Measurements from ENCODE around the gene HELZ.

The HELZ gene

GRCh38 chr17:67139784-67140665, 105.0 kb downstream of the HELZ start:
- H3K4me3 ChIP-seq (ENCODE audit: low read depth, low read length): no peak overlapping the region

GRCh38 chr17:67139289-67139688, 105.7 kb downstream of the HELZ start:
- no peak overlapping the region for H3K4me3 ChIP-seq (ENCODE audit: low read depth, low read length)
- TF ChIP-seq, protein P1, sequence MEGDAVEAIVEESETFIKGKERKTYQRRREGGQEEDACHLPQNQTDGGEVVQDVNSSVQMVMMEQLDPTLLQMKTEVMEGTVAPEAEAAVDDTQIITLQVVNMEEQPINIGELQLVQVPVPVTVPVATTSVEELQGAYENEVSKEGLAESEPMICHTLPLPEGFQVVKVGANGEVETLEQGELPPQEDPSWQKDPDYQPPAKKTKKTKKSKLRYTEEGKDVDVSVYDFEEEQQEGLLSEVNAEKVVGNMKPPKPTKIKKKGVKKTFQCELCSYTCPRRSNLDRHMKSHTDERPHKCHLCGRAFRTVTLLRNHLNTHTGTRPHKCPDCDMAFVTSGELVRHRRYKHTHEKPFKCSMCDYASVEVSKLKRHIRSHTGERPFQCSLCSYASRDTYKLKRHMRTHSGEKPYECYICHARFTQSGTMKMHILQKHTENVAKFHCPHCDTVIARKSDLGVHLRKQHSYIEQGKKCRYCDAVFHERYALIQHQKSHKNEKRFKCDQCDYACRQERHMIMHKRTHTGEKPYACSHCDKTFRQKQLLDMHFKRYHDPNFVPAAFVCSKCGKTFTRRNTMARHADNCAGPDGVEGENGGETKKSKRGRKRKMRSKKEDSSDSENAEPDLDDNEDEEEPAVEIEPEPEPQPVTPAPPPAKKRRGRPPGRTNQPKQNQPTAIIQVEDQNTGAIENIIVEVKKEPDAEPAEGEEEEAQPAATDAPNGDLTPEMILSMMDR (IDR thresholded peaks at IDR 0.05; ENCODE audit: low read depth, low read length): no peak

More at GRCh38 chr17:67139784-67140665, 105.0 kb downstream of the HELZ start:
- TF ChIP-seq, protein P1 (IDR thresholded peaks at IDR 0.05; ENCODE audit: low read depth, low read length): no peak

DNA sequence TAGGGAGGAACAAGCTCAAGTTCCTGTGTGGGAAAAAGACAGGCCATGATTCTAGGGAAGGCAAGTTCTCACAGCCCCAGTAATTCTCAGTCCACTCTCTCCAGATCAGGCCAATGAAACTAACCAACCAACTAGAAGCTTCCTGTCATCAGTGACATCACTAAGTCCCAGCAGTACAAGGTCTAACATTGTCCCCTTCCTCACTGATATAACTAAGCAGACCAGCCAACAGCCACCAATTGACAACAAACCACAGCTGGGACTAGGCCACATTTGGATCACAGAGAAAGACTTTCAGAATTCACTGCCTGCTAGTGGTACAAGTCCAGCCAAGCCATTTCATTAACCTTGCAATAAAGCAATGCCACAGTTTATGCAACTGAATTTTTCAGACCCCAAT, 106.6 kb downstream of the HELZ start:
- TF ChIP-seq, protein P1 (IDR thresholded peaks at IDR 0.05; ENCODE audit: low read depth, low read length): no peak
- H3K4me3 ChIP-seq (ENCODE audit: low read depth, low read length): no peak overlapping the region

- TF ChIP-seq, protein P1 (IDR thresholded peaks at IDR 0.05; ENCODE audit: low read depth, low read length): no peak
- H3K4me3 ChIP-seq (ENCODE audit: low read depth, low read length): no peak overlapping the region
Measured at GRCh38 chr17:67137860-67138259, 107.1 kb downstream of the HELZ start.

GRCh38 chr17:67137026-67137370, 108.0 kb downstream of the HELZ start:
- H3K4me3 ChIP-seq (ENCODE audit: low read depth, low read length): no peak overlapping the region
- TF ChIP-seq, protein P1 (IDR thresholded peaks at IDR 0.05; ENCODE audit: low read depth, low read length): no peak

DNA sequence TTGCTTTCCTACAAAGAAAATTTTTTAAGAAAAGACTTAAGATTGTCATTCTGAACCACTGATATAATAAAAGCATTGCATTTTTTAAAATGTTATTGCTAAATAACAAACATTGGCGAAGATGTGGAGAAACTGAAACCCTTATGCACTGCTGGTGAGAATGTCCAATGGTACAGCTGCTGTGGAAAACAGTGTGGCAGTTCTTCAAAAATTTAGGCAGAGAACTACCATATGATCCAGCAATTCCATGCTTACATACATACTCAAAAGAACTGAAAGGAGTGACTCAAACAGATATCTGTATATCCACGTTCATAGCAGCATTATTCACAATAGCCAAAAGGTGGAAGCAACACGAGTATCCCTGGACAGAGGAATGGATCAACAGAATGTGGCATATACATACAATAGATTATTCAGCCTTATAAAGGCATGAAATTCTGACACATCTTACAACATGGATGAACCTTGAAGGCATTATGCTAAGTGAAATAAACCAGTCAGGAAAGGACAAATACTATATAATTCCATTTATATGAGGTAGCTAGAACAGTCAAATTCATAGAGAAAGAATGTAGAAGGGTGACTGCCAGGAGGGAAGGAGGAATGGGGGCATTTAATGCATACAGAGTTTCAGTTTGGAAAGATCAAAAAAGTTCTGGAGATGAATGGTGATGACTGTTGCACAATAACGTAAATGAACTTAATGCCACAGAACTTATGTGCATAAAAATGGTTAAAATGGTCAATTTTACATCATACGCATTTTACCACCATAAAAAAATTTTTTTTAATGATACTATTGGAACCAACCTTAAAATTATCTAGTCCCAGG, 108.6 kb downstream of the HELZ start:
- TF ChIP-seq, protein P1 (IDR thresholded peaks at IDR 0.05; ENCODE audit: low read depth, low read length): no peak
- no peak overlapping the region for H3K4me3 ChIP-seq (ENCODE audit: low read depth, low read length)

DNA sequence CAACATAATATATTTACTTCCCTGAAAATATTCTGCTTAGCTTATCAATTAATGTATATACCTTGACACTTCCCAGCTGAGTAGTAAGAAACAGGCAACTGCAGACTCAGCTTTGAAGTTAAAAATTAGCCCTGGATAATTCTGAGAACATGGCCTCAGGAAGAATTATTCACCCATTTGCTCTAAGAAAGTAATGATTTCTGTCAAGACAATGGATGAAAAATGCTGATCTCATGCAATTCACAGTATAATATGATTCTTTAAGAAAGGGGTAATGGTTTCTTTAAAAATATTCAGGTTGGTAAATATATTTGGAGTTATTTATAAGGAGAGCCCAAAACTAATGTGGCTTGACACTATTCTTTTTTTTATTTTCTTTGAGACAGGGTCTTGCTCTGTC, 111.8 kb downstream of the HELZ start:
- TF ChIP-seq, protein P1 (IDR thresholded peaks at IDR 0.05; ENCODE audit: low read depth, low read length): no peak
- no peak overlapping the region for H3K4me3 ChIP-seq (ENCODE audit: low read depth, low read length)
